ENCODE measurements around the gene ATXN10. TPM values are rescaled to one million over a fixed set of nuclear protein-coding genes. Genes with fewer than 3 reads are reported as not detected.

ATXN10 gene
- total and polyA plus RNA-seq, 2 of the 8 experiments (the other 6 are each of a cell fraction or from before 2014, with no cell fraction given): 134 to 210 TPM

DNA sequence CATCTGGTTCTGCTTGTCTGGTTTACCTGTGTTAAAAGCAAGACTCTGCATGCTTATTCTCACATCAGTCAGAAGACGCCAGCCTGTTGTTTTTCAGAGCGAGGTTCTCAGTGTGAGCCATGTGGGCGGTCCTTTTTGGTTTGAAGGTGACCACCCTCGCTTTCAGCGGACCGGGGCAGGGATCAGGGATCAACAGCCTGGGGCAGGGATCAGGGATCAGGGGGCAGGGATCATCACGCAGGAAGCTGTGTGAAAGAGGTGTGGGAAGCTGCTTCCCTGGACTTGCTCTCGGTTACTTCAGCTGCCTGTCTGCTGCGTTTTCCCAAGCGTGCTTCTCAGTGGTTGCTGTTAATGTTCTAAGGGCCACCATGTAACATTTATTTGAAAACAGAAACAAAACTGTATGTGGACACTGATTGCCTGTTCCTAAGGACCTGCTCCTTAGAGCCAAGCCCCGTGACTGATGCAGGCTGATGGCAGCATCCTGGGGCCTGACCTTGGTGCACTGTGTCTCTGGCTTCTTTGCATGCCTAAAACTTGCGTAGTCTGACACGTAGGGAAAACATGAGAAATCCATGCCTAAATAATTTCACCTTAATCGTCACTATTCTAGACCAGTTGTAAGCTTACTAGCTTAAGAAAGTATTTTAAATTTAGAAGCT lies 146.9 kb downstream of the ATXN10 start (continued):
- TF ChIP-seq, protein P1, sequence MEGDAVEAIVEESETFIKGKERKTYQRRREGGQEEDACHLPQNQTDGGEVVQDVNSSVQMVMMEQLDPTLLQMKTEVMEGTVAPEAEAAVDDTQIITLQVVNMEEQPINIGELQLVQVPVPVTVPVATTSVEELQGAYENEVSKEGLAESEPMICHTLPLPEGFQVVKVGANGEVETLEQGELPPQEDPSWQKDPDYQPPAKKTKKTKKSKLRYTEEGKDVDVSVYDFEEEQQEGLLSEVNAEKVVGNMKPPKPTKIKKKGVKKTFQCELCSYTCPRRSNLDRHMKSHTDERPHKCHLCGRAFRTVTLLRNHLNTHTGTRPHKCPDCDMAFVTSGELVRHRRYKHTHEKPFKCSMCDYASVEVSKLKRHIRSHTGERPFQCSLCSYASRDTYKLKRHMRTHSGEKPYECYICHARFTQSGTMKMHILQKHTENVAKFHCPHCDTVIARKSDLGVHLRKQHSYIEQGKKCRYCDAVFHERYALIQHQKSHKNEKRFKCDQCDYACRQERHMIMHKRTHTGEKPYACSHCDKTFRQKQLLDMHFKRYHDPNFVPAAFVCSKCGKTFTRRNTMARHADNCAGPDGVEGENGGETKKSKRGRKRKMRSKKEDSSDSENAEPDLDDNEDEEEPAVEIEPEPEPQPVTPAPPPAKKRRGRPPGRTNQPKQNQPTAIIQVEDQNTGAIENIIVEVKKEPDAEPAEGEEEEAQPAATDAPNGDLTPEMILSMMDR (IDR thresholded peaks at IDR 0.05; ENCODE audit: control extremely low read depth in 1 of 3, insufficient read depth in 1 of 3, low read depth in 1 of 3, low read length in 3 of 3): no peak
- TF ChIP-seq CBX5 (IDR thresholded peaks at IDR 0.05; ENCODE audit: low read depth, low read length): no peak
- no peak for TF ChIP-seq ZNF274 (IDR thresholded peaks at IDR 0.05; ENCODE audit: borderline replicate concordance, extremely low read depth, low read length)
- TF ChIP-seq TAF1 (IDR thresholded peaks at IDR 0.05; ENCODE audit: low read depth, low read length): no peak
- no peak for TF ChIP-seq ASH2L (IDR thresholded peaks at IDR 0.05; ENCODE audit: low read length)
- TF ChIP-seq, protein P2, sequence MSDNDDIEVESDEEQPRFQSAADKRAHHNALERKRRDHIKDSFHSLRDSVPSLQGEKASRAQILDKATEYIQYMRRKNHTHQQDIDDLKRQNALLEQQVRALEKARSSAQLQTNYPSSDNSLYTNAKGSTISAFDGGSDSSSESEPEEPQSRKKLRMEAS (IDR thresholded peaks at IDR 0.05): no peak
- TF ChIP-seq POU5F1 (IDR thresholded peaks at IDR 0.05; ENCODE audit: low read depth, low read length): no peak
- no peak for TF ChIP-seq TEAD4 (IDR thresholded peaks at IDR 0.05; ENCODE audit: low read depth, low read length)
- TF ChIP-seq JUND (IDR thresholded peaks at IDR 0.05; ENCODE audit: low read length): no peak
- TF ChIP-seq, protein P3, sequence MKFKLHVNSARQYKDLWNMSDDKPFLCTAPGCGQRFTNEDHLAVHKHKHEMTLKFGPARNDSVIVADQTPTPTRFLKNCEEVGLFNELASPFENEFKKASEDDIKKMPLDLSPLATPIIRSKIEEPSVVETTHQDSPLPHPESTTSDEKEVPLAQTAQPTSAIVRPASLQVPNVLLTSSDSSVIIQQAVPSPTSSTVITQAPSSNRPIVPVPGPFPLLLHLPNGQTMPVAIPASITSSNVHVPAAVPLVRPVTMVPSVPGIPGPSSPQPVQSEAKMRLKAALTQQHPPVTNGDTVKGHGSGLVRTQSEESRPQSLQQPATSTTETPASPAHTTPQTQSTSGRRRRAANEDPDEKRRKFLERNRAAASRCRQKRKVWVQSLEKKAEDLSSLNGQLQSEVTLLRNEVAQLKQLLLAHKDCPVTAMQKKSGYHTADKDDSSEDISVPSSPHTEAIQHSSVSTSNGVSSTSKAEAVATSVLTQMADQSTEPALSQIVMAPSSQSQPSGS (IDR thresholded peaks at IDR 0.05; ENCODE audit: low read length): no peak

Measured in H1 (cell line).